ENCODE data around the gene UCN2. TPM values are rescaled to one million over a fixed set of nuclear protein-coding genes. Genes with fewer than 3 reads are reported as not detected.

UCN2 gene
- total RNA-seq, 4 donors from 2014 or later = 1.7 TPM; not detected in 3

DNA sequence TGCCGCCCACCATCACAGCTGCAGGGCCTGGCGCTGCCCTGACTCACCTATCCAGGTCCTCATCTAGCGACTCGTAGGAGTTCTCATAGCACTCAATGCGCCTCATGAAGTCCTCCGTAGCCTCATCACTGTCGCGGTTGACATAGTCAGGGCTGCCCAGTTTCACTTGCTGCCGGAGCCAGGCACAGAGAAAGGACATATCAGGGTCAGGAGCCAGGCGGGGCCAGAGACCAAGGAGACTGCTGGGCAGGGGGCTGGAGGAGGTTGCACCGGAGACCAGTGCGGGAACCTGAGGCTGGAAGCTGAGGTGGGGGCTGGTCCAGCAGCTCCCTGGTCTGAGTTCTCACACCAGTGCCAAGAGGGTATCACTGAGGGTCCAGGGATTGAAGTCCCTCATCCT, 25.1 kb downstream of the UCN2 start:
- Histone ChIP-seq H3K9me3 (no peaks in the 10 kb centered on the region), H3K36me3 (peaks cover 0 to 70% (median 0%) of the 10 kb centered on the region in 3 donors), H3K27me3 (no peaks in the 10 kb centered on the region), H3K4me3 (no peak overlapping the region), H3K27ac (no peak overlapping the region), H3K4me1 (no peaks in the 10 kb centered on the region)
- DNase-seq = peak in 1 of 3 donors; percentile 34
- TF ChIP-seq POLR2A (IDR thresholded peaks at IDR 0.05) = no peak
- TF ChIP-seq, protein P1, sequence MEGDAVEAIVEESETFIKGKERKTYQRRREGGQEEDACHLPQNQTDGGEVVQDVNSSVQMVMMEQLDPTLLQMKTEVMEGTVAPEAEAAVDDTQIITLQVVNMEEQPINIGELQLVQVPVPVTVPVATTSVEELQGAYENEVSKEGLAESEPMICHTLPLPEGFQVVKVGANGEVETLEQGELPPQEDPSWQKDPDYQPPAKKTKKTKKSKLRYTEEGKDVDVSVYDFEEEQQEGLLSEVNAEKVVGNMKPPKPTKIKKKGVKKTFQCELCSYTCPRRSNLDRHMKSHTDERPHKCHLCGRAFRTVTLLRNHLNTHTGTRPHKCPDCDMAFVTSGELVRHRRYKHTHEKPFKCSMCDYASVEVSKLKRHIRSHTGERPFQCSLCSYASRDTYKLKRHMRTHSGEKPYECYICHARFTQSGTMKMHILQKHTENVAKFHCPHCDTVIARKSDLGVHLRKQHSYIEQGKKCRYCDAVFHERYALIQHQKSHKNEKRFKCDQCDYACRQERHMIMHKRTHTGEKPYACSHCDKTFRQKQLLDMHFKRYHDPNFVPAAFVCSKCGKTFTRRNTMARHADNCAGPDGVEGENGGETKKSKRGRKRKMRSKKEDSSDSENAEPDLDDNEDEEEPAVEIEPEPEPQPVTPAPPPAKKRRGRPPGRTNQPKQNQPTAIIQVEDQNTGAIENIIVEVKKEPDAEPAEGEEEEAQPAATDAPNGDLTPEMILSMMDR (IDR thresholded peaks at IDR 0.05) = no peak

DNA sequence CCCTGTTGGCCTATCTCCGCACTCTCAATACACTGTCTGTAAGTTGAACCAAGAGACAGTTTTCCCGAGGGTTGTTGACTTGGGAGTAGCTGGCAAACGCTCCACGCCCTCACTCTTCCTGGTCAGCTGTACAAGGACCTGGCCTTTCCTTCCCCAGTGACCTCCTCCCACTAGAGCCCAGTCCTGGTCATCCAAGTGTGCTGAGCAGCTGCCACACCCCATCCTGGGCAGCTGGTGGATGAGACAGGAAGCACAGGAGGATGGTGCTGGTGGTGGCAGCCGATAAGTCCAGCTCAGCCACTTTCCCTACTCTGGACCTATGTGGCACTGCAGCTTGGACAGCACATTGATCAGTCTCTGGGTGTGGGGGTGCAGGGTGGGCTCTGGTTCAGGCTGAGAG, 26.8 kb downstream of the UCN2 start:
- Histone ChIP-seq H3K27me3 (no peaks in the 10 kb centered on the region), H3K36me3 (peaks cover 0 to 74% (median 0%) of the 10 kb centered on the region in 3 donors), H3K4me1 (no peaks in the 10 kb centered on the region), H3K9me3 (no peaks in the 10 kb centered on the region), H3K27ac (no peak overlapping the region), H3K4me3 (no peak overlapping the region)
- DNase-seq = peak in 1 of 3 donors; percentile 56
- TF ChIP-seq, protein P1 (IDR thresholded peaks at IDR 0.05) = no peak

DNA sequence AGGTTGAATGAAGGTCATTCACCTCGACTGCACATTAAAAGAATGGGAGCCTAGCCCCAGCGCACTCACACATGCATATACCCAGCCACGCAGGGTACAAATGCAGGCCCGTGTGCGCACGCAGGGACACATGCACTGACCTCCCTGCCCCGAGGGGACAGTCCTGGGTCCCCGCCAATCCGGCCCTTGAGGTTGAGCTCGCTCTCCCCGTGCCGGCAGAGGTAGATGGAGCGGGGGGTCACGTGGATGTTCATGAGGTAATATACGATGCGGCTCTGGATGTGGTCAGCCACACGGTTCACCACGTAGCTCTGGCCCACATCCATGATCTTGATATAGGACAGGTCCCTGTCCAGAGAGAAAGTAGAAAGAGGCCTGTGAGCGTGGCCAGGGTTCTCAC, 27.5 kb downstream of the UCN2 start:
- H3K9me3 ChIP-seq = no peaks in the 10 kb centered on the region
- no peaks in the 10 kb centered on the region for H3K27me3 ChIP-seq
- TF ChIP-seq, protein P1 (IDR thresholded peaks at IDR 0.05) = no peak
- no peak for TF ChIP-seq POLR2A (IDR thresholded peaks at IDR 0.05)
- no peaks in the 10 kb centered on the region for H3K4me1 ChIP-seq
- no peak for DNase-seq
- peaks cover 0 to 67% (median 0%) of the 10 kb centered on the region in 3 donors for H3K36me3 ChIP-seq
- no peak overlapping the region for H3K27ac ChIP-seq
- H3K4me3 ChIP-seq = no peak overlapping the region

DNA sequence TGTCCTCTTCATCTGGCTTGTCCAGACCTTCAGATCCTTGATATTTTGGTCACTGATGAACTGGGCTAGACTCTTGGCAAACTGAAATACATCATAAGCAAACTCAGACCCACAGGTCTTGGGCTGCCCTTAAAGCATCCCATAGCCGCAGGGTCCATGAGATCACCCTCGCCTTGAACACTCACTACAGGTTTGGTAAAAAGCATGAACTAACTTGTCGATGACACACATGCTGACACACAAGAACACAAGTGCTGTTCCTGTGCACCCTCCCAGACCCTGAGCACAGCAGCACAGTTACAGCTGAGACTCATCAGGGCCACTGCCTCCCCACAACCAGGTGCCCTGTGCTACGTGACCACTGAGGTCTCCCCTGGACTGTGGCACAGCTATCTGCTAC, 28.0 kb downstream of the UCN2 start:
- no peak for DNase-seq
- H3K27ac ChIP-seq = no peak overlapping the region
- H3K36me3 ChIP-seq = peaks cover 0 to 71% (median 0%) of the 10 kb centered on the region in 3 donors
- no peaks in the 10 kb centered on the region for H3K27me3 ChIP-seq
- H3K4me3 ChIP-seq = no peak overlapping the region
- TF ChIP-seq, protein P1 (IDR thresholded peaks at IDR 0.05) = no peak
- TF ChIP-seq POLR2A (IDR thresholded peaks at IDR 0.05) = no peak
- H3K9me3 ChIP-seq = no peaks in the 10 kb centered on the region
- H3K4me1 ChIP-seq = no peaks in the 10 kb centered on the region

DNA sequence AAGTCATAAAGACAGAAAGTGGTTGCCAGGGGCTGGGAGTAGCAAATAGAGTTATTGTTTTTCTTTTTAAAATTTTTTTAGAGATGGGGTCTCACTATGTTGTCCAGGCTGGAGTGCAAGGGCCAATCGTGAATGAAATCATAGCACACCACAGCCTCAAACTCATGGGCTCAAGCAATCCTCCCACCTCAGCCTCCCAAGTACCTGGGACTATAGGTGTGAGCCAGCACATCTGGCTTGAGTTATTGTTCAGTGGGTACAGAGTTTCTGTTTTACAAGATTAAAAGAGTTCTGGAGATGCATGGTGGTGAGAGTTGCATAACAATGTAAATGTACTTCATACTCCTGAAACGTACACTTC, 30.6 kb downstream of the UCN2 start:
- H3K4me1 ChIP-seq = no peaks in the 10 kb centered on the region
- TF ChIP-seq, protein P1 (IDR thresholded peaks at IDR 0.05) = no peak
- no peak for TF ChIP-seq POLR2A (IDR thresholded peaks at IDR 0.05)
- peaks cover 0 to 66% (median 0%) of the 10 kb centered on the region in 3 donors for H3K36me3 ChIP-seq
- no peak overlapping the region for H3K27ac ChIP-seq
- no peak for DNase-seq
- no peaks in the 10 kb centered on the region for H3K27me3 ChIP-seq
- H3K4me3 ChIP-seq = no peak overlapping the region
- no peaks in the 10 kb centered on the region for H3K9me3 ChIP-seq
